ENCODE data around the gene C2CD2L. TPM values are rescaled to one million over a fixed set of nuclear protein-coding genes. Genes with fewer than 3 reads are reported as not detected.

Gene C2CD2L
- total RNA-seq = 1.7 and 1.9 TPM in 2 replicates

DNA sequence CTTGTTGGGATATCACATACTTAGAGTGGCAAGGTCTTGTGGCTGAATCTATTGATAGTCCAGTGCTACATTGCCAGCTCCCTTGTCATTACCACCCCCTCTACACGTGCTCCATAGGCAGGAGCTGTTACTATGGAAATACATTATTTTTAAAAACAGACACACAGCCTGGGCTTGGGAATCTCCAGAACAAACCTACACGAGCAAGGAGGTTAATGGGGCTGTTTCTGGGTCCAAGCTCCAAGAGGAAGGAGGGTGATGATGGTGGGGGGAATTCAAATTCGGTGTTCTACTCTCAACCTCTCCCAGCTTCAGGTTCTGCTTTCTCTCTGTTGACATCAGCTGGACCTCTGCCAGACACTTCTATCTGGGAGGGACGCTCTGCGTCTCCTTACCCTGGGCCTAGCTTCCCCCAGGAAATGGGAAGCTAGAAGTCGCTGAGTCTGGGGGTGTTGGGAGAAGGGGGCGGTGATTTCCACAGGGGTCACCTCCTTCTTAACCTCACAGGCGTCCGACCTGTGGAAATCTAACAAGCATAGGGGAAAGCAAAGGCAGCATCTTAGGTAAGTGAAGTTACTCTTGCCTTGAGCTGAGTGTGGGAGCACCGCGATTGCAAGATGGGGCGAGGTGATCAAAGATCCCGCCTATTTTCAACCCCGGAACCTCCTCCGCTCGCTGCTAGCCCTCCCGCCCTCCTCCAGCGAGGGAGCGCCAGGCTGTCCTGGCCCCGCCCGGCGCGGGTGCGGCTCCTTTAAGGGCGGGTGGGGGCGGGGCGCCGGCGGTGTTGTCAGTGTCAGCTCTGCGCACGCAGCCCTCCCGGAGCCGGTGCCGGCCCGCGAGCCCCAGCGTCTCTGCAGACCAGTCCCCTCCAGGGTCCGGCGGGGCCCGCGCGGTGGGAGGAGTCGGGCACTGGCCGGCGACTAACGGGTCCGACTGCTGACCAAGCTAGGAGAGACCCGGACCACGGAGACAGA, at the start of gene C2CD2L:
Gene C2CD2L (plus strand): TSS at position 781 of the 974 bp plus-strand sequence. CDS start 398 bp downstream, outside the sequence.

DNA sequence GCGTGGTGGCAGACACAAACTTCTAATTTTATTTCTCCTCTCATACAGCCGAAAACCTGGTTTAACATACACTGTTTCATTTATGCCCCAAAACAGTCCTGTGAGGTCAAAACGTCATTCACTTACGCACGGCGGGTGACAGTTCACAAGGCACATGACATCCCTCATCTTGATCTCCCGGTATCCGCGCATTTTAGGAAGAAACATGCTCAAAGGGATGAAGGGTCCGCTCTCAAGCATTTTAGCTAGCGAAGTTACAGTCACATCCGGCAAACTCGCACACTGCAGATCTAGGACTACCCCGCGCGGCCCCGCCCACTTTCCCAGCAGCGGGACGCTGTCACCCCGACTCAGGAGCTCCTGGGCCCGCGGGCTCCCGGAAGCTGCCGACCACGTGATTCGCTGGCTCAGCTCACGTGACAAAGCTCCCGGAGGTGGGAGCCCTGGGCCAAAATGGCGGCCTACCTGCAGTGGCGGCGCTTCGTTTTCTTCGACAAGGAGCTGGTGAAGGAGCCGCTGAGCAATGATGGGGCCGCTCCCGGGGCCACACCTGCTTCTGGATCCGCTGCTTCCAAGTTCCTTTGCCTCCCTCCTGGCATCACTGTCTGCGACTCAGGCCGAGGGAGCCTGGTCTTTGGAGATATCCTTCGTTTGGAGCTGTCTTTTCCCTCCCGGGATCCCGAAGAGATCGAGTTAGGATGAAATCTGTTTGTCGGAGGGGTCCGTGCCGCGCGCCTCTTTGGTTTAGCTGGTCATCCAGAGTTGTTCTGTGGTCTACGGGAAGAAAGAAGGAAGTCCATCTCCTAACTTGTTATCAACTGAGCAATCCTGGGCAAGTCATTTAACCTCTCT, 39.5 kb upstream of the C2CD2L start, which contains the start of gene VPS11:
Gene VPS11 (plus strand): TSS at position 448 of the 852 bp plus-strand sequence. CDS start 6 bp downstream, at position 454.

DNA sequence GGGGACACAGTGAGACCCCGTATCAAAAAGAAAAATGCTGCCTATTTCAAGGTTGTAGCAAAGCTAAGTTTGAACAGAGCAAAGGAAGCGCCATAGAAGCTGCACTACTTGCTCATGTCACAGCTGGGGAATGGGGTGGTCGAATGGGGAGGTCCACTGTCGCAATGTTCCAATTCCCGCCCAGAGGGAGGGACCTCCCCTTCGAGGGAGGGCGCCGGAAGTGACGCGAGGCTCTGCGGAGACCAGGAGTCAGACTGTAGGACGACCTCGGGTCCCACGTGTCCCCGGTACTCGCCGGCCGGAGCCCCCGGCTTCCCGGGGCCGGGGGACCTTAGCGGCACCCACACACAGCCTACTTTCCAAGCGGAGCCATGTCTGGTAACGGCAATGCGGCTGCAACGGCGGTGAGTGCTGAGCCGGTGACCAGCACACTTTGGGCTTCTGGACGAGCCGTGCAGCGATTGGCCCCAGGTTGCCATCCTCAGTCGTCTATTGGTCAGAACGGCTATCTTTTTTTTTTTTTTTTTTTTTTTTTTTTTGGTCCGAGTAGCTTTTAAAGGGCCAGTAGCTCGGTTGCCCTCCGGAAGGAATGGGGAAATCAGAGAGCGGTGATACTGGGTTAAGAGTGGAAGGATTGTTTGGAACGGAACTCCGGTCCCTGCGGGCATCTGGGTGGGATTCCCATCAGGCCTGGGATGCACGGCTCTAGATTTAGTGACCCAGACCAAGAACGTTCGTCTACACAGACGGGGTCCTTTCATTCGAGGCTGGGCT, 22.3 kb upstream of the C2CD2L start, which contains the start of gene HMBS:
Gene HMBS (plus strand): TSS at position 219 of the 774 bp plus-strand sequence. CDS start 153 bp downstream, at position 372.

DNA sequence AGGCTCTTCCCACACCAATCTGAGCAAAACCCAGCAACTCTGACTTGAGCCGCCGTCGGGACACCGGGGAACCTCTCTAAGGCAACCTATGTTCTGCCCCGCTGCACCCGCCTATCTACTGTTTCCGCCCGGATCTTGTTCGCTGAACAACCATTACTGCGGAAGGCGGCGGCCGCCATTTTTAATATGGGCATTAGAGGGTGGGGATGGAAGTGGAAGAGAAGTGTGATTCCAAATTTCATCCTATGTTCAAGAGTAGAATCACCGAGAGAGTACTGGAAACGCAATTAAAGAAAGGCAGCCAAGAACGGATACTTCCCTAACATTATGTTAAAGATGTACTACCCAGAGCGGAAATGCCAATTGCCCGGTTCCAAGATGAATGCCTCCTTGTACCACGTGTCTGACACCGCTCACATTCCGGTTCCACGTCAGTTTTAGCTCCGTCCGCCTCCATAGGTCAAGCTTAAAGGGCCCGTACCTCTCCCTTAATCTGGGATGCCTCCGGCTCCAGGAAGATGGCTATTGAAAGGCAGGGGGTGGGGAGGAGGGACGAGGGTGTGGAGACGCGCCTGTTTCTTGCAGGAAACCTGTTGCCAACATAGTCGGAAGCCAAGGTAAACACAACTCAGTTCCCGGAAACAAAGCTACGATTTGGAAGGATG, 5.3 kb upstream of the C2CD2L start, which contains the start of gene DPAGT1:
Gene DPAGT1 (minus strand): TSS at position 95 of the 665 bp plus-strand sequence. CDS start 198 bp downstream, outside the sequence.

DNA sequence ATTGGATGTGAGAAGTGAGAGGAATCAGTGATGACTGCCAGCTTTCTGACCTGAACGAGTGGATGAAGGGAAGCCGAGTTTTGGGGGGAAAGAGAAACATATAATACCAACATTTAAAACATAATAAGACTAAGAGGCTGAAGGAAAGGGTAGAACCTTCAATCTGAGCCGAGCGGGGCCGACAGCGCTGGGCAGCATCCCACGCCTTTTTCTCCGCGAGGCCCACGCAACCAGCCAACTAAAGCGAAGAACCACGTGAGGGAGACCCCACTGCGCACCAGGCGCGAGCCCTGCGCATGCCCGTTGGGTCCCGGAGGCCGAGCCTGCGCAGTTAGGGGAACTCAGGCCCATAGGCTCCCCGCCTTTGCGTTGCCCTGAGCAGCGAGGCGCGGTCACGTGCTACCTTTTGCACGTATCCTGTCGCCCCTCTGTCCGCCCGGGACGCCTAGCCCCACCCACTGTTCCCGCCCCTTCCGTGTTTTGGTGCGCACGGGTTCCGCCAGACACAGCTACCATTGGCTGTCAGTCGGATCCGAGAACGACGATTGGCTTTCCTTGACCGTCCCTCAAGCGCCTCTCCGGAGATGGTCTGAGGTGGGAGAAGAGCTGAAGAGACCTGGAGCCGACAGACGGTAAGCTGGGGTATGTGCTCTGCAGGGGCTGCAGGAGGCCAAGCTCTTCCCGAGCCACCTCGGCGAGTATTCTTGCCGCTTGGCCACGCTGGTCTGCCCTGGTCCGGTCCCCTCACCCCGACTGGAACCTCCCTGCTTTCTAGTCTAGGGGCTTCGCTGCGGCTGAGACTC, 14.1 kb downstream of the C2CD2L start, which contains the start of gene HINFP:
Gene HINFP (plus strand): TSS at position 573 of the 803 bp plus-strand sequence. CDS start 5,365 bp downstream, outside the sequence.

DNA sequence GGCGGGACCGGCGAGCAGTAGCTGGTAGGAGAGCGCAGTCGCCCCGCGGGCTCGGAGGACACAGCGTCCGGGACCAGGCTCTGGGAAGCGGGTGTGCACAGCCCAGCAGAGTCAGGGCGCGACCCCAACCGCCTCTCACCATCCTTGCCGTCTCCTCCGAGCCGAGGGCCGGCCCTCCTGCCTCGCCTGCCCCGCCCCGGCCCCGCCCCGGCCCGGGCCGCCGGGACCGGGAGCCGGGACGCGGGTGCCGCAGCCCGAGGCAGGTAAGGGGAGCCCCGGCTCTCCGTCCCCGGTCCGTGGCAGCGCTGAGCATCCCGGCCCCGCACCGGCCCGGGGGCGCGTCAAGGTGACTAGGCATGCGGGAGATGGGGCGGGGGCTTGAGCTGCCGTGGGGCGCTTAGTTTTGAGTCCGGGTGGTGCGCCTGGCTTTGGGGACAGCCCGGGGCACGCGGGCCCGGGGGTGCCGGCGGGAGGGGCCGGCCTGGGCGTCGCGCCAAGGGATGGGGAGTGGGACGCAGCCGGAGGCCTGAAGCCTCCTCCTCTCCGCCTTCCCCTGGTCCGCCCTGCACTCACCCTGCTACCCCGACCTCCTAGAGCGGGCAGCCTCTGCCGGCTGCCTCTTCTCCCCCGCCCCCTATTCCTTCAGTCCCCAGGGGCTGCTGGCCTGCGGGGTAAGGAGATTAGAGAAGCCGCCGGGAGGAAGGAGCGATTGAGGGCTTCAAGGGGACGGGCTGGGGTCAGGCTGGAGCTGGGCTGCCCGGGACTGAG, 42.1 kb downstream of the C2CD2L start, which contains the start of gene ABCG4:
Gene ABCG4 (plus strand): TSS at position 35 of the 768 bp plus-strand sequence. CDS start 914 bp downstream, outside the sequence.

Other genes with a start within 250 kb of the C2CD2L start
- not detected in 2 replicates for gene CXCR5, start 223.5 kb upstream of the C2CD2L start, total RNA-seq
- 12.2 and 18.1 TPM in 2 replicates for gene BCL9L, start 181.4 kb upstream of the C2CD2L start, total RNA-seq
- not detected in 2 replicates for gene UPK2, start 151.0 kb upstream of the C2CD2L start, total RNA-seq
- not detected in 2 replicates for gene FOXR1, start 135.6 kb upstream of the C2CD2L start, total RNA-seq
- 18.2 and 21.3 TPM in 2 replicates for gene CENATAC, start 109.2 kb upstream of the C2CD2L start, total RNA-seq
- 484 and 692 TPM in 2 replicates for gene RPS25, start 89.0 kb upstream of the C2CD2L start, total RNA-seq
- gene TRAPPC4, start 88.6 kb upstream of the C2CD2L start, total RNA-seq = 85.0 and 98.2 TPM in 2 replicates
- 5.1 and 6.8 TPM in 2 replicates for gene SLC37A4, start 76.5 kb upstream of the C2CD2L start, total RNA-seq
- gene HYOU1, start 50.1 kb upstream of the C2CD2L start, total RNA-seq = 48.1 and 52.4 TPM in 2 replicates
- gene VPS11, start 39.5 kb upstream of the C2CD2L start, total RNA-seq = 36.7 and 45.2 TPM in 2 replicates
- gene HMBS, start 22.5 kb upstream of the C2CD2L start, total RNA-seq = 3.2 and 5.4 TPM in 2 replicates
- 7.6 and 8.9 TPM in 2 replicates for gene DPAGT1, start 5.5 kb upstream of the C2CD2L start, total RNA-seq
- 13.7 and 14.6 TPM in 2 replicates for gene HINFP, start 14.2 kb downstream of the C2CD2L start, total RNA-seq
- gene ABCG4, start 41.7 kb downstream of the C2CD2L start, total RNA-seq = 0.09 and 0.16 TPM in 2 replicates
- 10.3 and 12.5 TPM in 2 replicates for gene NLRX1, start 61.4 kb downstream of the C2CD2L start, total RNA-seq
- gene NHERF4, start 78.1 kb downstream of the C2CD2L start, total RNA-seq = not detected in 2 replicates
- gene CBL, start 99.0 kb downstream of the C2CD2L start, total RNA-seq = 2.4 and 3.5 TPM in 2 replicates
- gene MCAM, start 209.8 kb downstream of the C2CD2L start, total RNA-seq = 0.94 and 6.1 TPM in 2 replicates
- gene RNF26, start 227.2 kb downstream of the C2CD2L start, total RNA-seq = 2.7 and 3.4 TPM in 2 replicates
- 6.9 and 9.1 TPM in 2 replicates for gene C1QTNF5, start 233.5 kb downstream of the C2CD2L start, total RNA-seq
- gene MFRP, start 239.4 kb downstream of the C2CD2L start, total RNA-seq = not detected in 2 replicates